NT2/D1 (cell line): ENCODE data around the gene E2F6.

Experiments used
- DNase-seq: peaks from one replicate; pipeline ENCODE4 v3.0.0-alpha.2; 2011; ENCODE audit warnings: low read depth, low spot score
- H3K27me3 ChIP-seq: 2 replicates; pipeline ENCODE4 v1.6.0; 2011; ENCODE audit warnings: mild to moderate bottlenecking; ENCODE audit not compliant: insufficient read length, insufficient read depth
- H3K36me3 ChIP-seq: 2 replicates; pipeline ENCODE4 v1.6.1; 2011; ENCODE audit warnings: mild to moderate bottlenecking, low read length, mixed read lengths; ENCODE audit not compliant: insufficient read depth, insufficient read length
- H3K4me1 ChIP-seq: 2 replicates; pipeline ENCODE4 v1.5.1; 2011; ENCODE audit not compliant: insufficient read depth, insufficient read length
- H3K4me3 ChIP-seq: 2 replicates; pipeline ENCODE4 v1.5.1; 2011; ENCODE audit warnings: low read depth; ENCODE audit not compliant: insufficient read length
- H3K9ac ChIP-seq: 2 replicates; pipeline ENCODE4 v1.6.0; 2011; ENCODE audit warnings: low read depth; ENCODE audit not compliant: insufficient read length
- H3K9me3 ChIP-seq: 2 replicates; pipeline ENCODE4 v1.5.1; 2011; ENCODE audit warnings: mild to moderate bottlenecking, low read length; ENCODE audit not compliant: insufficient read depth
- SUZ12 ChIP-seq: IDR thresholded peaks from 2 replicates; pipeline ENCODE4 v1.6.1; 2011; ENCODE audit not compliant: insufficient read length, insufficient read depth; ENCODE audit errors: extremely low read depth
- YY1 ChIP-seq: IDR thresholded peaks from 2 replicates; pipeline ENCODE4 v1.6.1; 2011; ENCODE audit not compliant: insufficient read length, insufficient read depth
- ZNF274 ChIP-seq: IDR thresholded peaks from 2 replicates; pipeline ENCODE4 v1.6.1; 2011; ENCODE audit warnings: mild to moderate bottlenecking, low read depth, low read length

Gene E2F6

DNA sequence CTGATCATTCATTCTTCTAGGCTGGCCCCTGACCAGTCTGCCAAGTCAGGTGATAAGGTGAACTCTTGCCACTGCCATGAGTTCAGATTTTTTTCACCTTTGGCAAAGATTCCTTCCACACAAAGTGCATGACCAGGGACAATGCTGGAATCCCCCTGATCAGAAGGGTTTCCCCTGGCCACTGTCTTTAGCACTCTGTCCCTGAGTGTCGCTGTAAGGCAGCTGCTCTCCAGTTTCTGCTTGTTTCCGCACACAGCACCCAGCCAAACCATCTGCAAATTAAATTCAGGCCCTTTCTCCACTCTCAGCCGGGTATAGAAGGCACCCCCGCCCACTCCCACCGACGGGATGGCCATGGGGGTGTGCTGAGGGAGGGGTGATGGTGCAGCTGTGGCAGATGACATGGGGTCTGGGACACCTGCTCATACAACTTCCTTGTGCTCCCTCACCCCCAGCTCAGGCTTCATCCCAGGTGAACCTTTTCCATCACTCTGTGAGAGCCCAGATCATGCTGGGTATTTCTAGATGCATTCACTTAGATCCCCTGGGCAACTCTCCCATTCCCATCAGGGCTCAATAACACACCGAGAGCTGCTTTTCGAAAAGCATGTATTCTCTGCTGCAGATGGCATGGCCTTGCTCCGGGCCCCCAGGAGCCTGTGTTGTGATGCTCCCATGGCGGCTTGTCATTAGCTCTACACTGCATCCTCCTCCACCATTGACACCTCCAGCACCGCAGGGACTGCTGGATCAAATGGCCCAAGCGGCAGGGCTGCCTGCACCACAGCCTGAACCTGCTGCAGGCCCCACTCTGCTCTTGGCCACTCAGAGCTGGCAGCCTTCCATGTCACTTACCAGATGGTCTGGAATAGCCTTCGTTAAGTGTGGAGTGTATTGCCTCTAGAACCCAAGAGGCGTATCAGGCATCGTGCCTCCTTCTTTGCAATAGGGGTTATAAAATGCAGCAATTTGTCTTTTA, 69.2 kb downstream of the E2F6 start:
- H3K4me1 ChIP-seq: no peaks in the 10 kb centered on the region
- no peak overlapping the region for H3K4me3 ChIP-seq
- H3K9ac ChIP-seq: no peak overlapping the region
- TF ChIP-seq ZNF274 (no peak), SUZ12 (no peak), YY1 (no peak)
- H3K27me3 ChIP-seq: no peaks in the 10 kb centered on the region
- H3K9me3 ChIP-seq: no peaks in the 10 kb centered on the region
- no peak for DNase-seq
- no peaks in the 10 kb centered on the region for H3K36me3 ChIP-seq

DNA sequence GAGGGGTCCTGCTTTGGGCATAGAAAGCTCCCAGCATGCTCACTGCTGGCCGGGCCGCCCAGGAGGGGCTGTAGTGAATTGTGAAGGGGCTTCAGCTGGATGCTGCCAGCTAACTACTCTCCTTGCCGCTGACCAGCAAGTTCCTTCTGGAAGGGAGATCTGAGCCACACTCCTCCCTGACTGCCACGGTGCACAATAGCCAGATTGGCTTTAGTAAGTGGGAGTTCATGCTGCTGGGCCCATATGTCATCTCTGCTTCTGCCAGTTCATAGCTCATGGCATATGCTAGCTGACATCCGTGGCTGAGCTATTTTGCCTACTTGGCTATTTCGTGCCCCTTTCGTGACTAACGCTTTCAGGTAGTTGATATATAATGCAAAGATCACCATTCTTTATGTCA, 69.9 kb downstream of the E2F6 start:
- no peaks in the 10 kb centered on the region for H3K9me3 ChIP-seq
- TF ChIP-seq SUZ12 (no peak), YY1 (no peak), ZNF274 (no peak)
- no peaks in the 10 kb centered on the region for H3K36me3 ChIP-seq
- no peaks in the 10 kb centered on the region for H3K4me1 ChIP-seq
- DNase-seq: no peak
- H3K4me3 ChIP-seq: no peak overlapping the region
- no peaks in the 10 kb centered on the region for H3K27me3 ChIP-seq
- H3K9ac ChIP-seq: no peak overlapping the region

DNA sequence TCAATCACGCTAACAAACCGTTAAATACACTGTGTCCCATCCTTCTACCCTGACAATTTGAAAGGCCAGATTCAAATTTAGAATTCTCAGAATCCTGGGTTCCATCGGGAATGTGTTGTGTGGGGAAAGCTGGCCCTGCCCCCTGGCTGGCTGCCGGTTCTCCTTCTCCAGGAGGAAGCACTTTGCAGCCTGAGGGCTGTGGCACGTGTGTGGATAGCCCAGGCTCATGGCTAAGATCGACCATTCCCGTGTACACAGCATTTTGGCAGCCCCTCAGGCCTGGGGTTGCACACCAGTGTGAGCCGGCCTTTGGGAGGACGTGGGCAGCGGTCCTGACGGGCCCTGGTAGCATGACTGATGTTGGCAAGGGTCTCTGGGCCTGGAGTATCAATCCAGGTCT, 70.6 kb downstream of the E2F6 start:
- Histone ChIP-seq H3K4me3 (no peak overlapping the region), H3K9ac (no peak overlapping the region), H3K9me3 (no peaks in the 10 kb centered on the region), H3K27me3 (no peaks in the 10 kb centered on the region), H3K4me1 (no peaks in the 10 kb centered on the region), H3K36me3 (no peaks in the 10 kb centered on the region)
- TF ChIP-seq YY1 (no peak), ZNF274 (no peak), SUZ12 (no peak)
- DNase-seq: no peak
